Fibroblast of pulmonary artery (primary cell): Measurements from ENCODE around the gene ANKRD50.
A peak's percentile ranks its signal among the peaks of the same experiment; 100 is the strongest.

Experiments
- DNase-seq: peaks from one replicate; pipeline ENCODE4 v3.0.0-alpha.2; 2010; ENCODE audit warnings: low read depth
- H3K4me3 ChIP-seq: replicated peaks from 2 replicates; pipeline ENCODE4 v1.5.1; 2011; ENCODE audit warnings: low read depth, mild to moderate bottlenecking, control low read depth, low read length, moderate library complexity
- TF ChIP-seq, protein P1 (sequence below): IDR thresholded peaks from 2 replicates; pipeline ENCODE4 v1.5.1; 2011; ENCODE audit warnings: mild to moderate bottlenecking, control low read depth, low read length, inconsistent platforms; ENCODE audit errors: missing control alignments

ANKRD50 gene

DNA sequence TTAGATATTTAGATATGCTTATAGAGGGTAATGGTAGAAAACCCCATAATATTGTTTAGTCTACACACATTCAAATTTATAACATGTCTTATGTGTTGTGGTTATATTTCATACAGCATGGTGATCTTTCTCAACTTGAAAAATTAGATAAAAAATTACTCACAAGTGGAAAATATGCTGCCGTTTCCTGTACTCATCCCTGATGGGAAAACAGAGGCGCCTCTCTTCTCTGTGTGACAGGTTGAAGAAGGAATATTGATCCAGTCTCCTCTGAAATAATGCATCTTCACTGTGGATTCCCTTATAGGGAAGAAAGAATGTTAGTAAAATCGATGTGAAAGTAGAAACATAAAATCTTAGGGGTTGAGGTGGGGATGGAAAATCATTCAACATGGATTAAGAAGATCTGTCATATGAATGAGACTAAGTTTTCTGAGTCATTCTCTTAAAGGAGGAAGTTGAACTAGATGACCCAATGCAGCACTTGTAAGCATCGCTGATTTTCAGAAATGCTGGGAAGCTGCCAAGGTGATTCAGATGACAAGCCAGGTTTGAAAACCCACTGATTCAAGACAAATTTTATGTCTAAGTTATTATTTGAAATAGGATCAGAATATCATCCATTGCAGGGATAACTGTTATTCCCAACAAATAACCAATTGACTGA, 70.7 kb downstream of the ANKRD50 start:
- H3K4me3 ChIP-seq: no peak overlapping the region
- DNase-seq: peak; percentile 82

DNA sequence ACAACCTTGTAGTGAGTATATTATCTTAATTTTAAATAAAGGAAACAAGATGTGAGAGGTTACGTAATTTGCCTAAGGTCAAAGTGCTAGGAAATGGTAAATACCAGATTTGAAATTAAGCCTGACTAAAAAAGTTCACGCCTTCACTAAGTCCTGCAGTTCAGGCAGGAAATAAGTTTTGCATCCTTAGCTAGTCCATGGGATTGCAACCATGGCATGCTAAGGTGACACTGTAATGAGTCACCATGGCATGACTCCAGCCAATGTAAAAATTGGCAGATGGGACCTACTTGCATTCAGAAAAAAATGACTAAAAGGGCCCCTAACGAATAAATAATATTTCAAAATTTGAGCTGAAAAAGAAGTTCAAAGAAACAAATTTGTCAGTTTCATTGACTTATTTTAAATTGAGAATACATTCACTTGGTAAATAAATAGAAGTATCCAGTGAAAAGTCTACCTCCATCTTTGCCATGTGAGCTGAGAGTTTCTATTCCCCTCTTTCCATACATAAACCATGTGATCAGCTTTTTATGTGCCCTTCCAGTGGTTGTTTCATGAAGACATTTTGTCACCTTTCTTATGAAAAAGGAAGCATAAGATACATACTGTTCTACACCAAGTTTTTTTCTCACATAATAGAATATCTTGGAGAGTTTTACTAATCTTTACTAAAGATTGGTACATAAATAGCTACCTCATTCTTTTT, 72.4 kb downstream of the ANKRD50 start:
- peak; percentile 88 for DNase-seq
- H3K4me3 ChIP-seq: no peak overlapping the region
- TF ChIP-seq, protein P1, sequence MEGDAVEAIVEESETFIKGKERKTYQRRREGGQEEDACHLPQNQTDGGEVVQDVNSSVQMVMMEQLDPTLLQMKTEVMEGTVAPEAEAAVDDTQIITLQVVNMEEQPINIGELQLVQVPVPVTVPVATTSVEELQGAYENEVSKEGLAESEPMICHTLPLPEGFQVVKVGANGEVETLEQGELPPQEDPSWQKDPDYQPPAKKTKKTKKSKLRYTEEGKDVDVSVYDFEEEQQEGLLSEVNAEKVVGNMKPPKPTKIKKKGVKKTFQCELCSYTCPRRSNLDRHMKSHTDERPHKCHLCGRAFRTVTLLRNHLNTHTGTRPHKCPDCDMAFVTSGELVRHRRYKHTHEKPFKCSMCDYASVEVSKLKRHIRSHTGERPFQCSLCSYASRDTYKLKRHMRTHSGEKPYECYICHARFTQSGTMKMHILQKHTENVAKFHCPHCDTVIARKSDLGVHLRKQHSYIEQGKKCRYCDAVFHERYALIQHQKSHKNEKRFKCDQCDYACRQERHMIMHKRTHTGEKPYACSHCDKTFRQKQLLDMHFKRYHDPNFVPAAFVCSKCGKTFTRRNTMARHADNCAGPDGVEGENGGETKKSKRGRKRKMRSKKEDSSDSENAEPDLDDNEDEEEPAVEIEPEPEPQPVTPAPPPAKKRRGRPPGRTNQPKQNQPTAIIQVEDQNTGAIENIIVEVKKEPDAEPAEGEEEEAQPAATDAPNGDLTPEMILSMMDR: no peak

More for the DNA sequence above, 70.7 kb downstream of the ANKRD50 start:
- TF ChIP-seq, protein P1: no peak

DNA sequence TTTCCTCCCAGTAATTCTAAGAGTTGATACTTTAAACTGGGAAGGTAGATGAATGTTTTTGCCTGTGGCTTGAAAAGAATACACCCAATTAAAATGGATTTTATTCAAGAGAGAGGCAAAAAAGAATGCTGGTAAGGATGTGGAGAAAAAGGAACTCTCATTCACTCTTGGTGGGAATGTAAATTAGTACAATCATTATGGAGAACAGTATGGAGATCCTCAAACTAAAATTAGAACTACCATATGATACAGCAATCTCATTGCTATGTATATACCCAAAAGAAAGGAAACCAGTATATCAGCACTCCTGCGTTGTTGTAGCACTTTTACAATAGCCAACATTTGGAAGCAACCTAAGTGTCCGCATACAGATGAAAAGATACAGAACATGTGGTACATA, 75.2 kb downstream of the ANKRD50 start:
- no peak overlapping the region for H3K4me3 ChIP-seq
- DNase-seq: no peak
- TF ChIP-seq, protein P1: no peak

DNA sequence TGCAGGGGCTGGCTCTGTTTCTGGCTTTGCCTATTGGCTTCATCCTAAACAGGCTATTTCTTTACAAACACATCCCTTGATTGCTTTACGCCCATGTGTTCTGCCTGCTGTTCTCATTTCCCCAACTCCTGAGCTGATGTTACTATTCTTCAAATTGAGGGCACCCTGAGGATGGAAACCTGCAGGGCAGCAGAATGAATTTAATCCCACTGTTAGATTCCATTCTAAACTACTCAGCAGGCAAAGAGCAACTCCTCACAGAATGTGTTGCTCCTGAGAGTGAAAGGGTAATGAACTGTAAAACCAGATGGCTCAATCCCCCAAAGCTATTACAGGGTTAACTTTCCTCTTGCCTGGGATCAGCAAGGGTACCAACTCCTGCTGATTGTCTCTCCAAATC, 75.7 kb downstream of the ANKRD50 start:
- TF ChIP-seq, protein P1: no peak
- DNase-seq: no peak
- no peak overlapping the region for H3K4me3 ChIP-seq

DNA sequence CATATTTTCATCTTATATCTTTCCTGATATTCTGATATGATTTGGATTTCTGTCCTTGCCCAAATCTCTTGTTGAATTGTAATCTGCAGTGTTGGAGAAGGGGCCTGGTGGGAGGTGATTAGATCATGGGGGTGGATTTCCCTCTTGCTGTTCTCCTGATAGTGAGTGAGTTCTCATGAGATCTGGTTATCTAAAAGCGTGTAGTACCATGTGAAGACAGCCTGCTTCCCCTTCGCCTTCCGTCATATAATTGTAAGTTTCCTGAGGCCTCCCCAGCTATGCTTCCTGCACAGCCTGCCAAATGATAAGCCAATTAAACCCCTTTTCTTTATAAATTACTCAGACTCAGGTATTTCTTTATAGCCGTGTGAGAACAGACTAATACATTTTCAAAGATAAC, 77.2 kb downstream of the ANKRD50 start:
- H3K4me3 ChIP-seq: no peak overlapping the region
- peak; percentile 26 for DNase-seq
- TF ChIP-seq, protein P1: no peak

DNA sequence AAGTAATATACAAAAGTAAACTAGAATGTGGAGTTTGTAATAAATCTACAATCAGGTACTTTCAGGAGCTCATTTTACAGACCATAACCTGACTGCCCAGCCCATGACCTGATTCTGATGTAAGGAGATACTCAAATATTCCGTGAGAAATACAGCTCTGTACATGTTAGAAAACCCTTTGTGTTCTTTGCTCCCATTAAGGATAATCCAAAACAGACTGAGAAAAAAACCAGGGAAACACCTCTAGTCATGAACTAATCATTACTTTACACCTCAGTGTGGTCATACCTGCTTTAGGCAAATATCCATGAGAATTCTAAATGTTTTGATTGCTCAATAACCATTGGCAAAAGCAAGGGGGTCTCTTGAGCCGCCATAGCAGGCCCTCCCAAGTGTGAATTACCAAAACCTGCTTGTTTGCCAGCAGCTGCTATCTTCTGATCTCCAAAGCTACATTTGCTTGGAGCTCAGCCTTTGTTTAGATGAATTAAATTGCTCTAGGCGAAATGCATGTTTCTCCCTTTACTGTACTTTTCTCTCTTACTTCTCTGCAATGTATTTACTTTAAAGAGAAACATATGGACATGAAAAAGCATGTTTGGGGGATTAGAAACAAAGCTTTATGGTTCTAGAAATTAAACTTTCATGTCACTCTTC, 79.1 kb downstream of the ANKRD50 start:
- TF ChIP-seq, protein P1: no peak

More for the DNA sequence above, 79.1 kb downstream of the ANKRD50 start:
- H3K4me3 ChIP-seq: no peak overlapping the region
- no peak for DNase-seq
